ENCODE measurements around the gene ALOXE3. TPM values are rescaled to one million over a fixed set of nuclear protein-coding genes. Genes with fewer than 3 reads are reported as not detected.
"Not testable (repeated sequence)": the region's sequence is repeated elsewhere in the genome, so short reads cannot be mapped to it uniquely, and the experiment has no call there.

Gene ALOXE3
- total RNA-seq, 1 donor from 2014 or later = not detected

DNA sequence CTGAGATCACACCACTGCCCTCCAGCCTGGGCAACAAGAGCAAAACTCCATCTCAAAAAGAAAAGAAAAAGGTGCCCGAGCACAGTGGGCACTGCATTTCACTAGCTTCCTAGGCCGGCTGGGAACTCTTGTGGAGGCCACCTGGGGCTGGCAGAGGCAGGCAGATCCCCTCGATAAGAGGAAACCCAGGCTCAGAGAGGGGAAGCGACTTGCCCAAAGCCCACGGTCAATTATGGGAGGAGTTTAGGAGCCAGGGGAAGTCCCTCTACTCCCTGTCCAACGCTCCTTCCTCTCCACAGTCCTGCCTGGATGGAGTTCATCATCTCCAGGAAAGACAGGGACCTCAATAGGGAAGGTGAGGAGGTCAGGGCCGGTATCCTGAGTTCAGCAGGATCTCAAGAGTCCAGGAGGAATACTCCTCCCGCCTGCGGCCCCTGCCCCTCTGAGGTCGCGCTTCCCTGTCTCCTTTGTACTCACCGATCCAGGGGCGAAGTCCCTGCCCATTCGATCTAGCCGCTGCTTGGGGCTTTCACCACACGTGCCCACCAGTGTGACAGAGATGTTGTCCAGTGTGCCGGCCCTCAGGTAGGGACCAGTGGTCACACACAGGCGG, 841 bp downstream of the ALOXE3 start:
- DNase-seq (ENCODE audit: missing footprints) = no peak
- intact Hi-C loops (cut with DNase I) = no loop called here
- no peak for ATAC-seq

DNA sequence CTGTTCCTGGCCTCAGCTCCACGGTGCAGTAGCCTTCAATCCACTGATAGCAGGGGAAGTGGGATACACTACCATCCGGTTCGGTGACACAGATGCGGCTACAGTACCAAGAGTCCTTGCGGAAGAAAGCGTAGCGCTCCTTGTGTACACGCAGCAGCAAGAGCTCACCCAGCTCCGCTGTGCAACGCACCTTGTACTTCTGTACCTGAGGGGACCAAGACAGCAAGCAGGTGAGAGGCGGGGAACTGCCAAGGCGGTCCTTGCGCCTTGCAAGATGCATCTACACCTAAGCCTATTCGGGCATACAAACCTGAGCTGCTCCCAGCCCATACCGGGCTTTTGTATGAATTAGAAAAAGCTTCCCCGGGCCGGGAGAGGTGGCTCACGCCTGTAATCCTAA, 1.5 kb downstream of the ALOXE3 start:
- intact Hi-C loops (cut with DNase I) = no loop called here
- no peak for ATAC-seq
- DNase-seq (ENCODE audit: missing footprints) = no peak

DNA sequence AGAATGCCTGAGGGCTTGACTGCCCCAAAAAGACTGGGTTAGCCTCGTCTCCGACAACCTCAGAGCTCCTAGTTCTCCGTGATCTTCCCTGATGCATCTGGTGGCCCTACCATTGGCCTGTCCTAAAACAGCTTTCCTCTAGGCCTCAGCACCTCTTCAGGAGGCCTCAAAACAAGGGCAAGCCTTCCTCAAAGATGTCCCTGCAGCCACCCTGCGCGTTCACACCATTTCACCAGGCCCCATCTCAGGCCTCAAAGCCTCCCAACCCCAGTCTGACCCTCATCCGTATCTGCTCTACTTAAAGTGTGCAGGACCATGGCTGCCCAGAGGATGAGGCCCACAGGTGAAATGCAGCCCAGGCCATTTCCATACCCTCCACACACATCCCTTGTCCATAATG, 7.4 kb downstream of the ALOXE3 start:
- intact Hi-C loops (cut with DNase I) = loop anchor here (5.0 kb wide), 1 partner anchor 39 kb away; no protein-coding TSS in a partner anchor
- no peak for ATAC-seq
- no peak for DNase-seq (ENCODE audit: missing footprints)

DNA sequence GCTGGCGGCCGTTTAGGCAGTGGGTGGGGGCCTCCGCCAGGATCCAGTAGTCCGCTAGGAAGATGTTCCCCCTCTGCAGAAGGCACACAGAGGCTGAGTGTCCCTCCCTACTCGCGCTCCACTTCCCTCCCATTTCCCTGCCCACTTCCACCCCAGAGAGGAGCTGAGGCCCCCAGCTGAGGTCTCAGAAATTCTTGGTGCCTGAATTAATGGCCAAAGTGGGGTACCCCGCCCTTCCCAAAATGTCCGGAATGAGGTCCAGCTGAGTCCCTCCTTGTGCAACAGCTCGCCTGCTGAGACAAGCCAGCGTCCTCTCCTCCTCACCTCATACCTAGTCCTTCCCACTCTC, 7.9 kb downstream of the ALOXE3 start:
- DNase-seq (ENCODE audit: missing footprints) (no peak), ATAC-seq (no peak)
- intact Hi-C loops (cut with DNase I) = loop anchor here (5.0 kb wide), 1 partner anchor 38 kb away; no protein-coding TSS in a partner anchor

DNA sequence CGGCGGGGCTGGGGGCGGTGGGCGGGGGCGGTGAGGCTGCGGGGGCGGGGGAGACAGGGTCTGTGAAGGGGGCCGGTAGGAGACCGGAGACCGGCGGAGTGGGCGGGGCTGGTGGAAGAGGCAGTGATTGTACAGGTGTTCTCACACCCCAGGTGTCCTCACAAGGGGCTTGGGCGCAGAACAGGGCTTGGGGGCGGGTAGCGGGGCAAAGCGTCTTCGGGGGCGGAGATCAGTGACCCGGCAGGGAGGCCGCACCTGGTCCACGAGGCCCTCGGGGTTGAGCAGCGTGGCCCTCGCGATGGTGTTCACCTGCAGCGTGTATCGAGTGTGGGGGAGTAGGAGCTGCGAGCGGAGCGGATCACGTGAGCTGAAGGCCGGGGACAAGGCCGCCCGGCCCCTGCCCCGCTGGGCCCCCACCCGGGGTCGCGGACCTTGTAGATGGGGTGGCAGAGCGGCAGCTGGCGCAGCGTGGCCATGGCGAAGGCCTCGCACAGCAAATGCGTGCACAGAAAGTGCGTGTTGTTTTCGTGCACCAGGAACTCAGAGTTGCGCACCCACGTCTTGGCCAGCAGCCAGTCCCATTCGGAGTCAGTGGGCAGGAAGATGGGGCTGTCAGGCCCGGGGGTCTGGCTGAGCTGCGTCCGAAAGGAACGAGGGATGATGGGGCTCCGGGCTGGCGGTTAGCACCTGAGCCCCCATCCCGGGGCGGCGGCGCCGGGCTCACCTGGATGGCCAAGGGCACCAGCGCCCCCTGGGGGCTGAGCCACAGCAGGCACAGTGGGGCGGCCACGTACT, 8.5 kb downstream of the ALOXE3 start:
- ATAC-seq (peak; percentile 56), DNase-seq (ENCODE audit: missing footprints) (peak; percentile 88)
- intact Hi-C loops (cut with DNase I) = loop anchor here (5.0 kb wide), 1 partner anchor 38 kb away; no protein-coding TSS in a partner anchor

DNA sequence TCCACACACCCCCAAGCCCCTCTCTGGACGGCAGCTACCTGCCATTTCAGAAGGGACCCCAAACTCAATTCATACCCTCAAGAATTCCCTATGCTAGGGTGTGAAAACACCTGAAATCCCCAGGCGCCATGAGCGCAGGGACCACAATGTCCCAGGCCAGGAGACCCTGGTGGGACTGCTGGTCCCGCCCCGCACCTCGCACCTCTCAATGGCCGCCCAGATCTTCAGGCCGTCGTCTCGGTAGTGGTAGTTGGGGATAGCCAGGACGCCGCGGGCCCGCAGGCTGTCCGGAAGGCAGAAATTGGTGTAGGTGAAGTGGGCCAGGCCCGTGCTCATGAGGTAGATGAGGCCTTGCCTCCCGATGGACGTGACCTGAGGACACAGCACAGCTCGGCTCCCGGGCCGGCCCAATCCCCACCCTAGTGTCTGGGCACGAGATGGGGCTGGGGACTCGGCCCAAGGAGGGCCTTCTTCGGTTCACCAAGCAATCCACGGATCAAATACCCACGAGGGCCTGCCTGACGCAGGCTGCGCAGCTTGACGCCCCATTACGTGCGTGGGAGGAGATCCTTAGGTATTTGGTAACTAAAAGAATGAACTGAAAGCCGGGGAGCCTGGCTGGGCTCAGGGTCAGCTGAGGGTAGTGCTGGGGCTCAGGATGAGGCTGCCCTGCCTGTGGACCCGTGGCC, 9.2 kb downstream of the ALOXE3 start:
- intact Hi-C loops (cut with DNase I) = no loop called here
- no peak for DNase-seq (ENCODE audit: missing footprints)
- no peak for ATAC-seq

DNA sequence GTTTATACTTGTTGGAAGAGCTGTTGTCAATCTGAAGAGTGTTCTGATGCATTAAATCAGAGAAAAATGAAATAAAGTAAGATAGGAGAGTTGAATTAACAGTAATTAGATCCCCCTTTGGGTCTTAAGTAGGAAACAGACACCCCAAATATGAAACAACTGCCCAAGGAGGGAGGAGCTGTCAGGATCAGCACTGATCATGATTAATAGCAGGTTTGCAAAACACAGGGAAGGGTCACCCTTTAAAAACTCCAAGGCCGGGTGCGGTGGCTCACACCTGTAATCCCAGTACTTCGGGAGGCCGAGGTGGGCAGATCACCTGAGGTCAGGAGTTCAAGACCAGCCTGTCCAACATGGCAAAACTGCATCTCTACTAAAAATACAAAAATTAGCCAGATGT, 11.3 kb downstream of the ALOXE3 start:
- intact Hi-C loops (cut with DNase I) = not testable (repeated sequence)

DNA sequence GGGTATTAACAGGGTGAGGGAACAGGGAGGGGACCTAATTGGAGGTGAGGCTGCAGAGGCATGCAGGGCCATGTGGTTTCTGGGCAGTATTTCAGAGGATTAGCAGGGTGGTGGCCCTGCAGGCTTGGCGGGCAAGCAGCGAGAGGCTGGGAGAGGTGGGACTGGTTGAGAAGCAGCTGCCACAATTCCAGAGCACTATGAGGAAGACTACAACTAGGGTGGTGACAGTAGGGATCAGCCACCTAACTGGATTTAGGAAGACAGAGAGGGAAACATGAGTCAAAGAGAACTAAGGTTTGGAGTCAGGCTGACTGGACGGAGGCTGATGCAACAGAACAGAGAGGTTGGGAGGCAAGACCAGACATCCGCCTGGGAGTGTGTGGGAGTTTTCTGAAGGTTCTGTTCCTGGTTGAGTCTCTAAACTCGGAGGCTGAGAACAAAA, 12.3 kb downstream of the ALOXE3 start:
- ATAC-seq (no peak), DNase-seq (ENCODE audit: missing footprints) (no peak)
- intact Hi-C loops (cut with DNase I) = no loop called here

More for the DNA sequence above, 11.3 kb downstream of the ALOXE3 start:
- DNase-seq (ENCODE audit: missing footprints); ATAC-seq: not testable (repeated sequence)

DNA sequence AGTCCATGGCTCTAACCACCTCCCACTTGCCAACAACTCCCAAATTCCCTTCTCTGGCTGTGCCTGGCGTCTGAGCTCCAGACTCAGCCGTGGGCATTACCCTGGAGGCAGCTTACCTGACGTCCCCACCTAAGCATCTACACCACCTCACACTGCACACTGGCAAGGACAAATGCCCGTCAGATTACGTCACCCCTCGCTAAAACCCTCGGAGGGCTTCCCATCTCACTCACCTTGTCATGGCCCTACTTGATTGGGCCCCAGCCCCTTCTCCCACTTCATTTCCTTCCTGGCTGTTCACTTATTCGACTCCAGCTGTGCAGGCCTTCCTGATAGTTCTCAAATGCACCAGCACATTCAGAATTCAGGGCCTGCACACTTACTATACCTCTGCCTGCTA, 13.4 kb downstream of the ALOXE3 start:
- ATAC-seq (no peak), DNase-seq (ENCODE audit: missing footprints) (no peak)
- intact Hi-C loops (cut with DNase I) = no loop called here

DNA sequence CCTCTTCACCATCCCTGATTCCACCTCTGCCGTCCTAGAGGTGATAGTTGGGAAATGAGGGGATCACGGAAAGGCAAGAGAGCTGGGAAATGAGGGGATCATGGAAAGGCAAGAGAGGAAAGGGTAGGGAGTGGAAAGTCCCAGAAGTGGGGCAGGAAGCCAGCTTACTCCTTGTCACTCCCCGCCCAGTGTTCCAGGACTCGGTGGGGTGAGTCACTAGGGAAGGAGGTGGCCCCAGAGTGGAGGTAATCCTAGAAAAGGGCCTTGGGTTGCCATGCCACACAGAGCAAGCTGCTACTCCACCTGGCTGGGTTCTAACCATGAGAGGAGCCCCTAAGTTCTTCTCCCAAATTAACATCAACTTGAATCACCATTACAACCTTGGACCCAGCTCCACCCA, 14.8 kb downstream of the ALOXE3 start:
- ATAC-seq = no peak
- DNase-seq (ENCODE audit: missing footprints) = no peak
- intact Hi-C loops (cut with DNase I) = no loop called here

DNA sequence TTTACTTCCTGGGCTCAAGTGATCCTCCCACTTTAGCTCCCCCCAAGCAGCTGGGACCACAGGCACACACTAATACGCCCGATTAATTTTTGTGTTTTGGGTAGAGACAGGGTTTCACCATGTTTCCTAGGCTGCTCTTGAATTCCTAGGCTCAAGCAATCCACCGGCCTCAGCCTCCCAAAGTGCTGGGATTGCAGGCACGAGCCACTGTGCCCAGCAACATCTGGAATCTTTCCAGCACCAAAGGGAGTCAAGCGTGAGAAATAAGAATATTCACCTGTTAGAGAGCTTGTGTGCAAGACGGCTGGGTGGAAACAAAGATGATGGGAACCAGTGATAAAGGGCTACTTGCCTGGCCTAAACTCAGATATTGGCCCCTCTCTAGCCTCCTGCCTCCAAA, 16.6 kb downstream of the ALOXE3 start:
- DNase-seq (ENCODE audit: missing footprints) (no peak), ATAC-seq (no peak)
- intact Hi-C loops (cut with DNase I) = no loop called here

DNA sequence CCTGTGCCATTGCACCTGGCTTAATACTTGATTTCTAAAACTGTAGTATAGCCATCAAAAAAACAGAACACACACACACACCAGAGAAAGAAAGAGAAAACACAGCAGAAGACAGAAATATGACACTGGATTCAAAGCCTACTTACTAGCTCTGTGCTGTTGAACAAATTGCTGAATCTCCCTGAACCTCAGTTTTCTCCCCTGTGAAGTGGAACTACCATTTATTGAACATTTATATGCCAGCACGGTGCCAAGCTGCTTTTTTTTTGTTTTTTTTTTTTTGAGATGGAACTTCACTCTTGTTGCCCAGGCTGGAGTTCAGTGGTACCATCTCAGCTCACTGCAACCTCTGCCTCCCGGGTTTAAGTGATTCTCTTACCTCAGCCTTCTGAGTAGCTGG, 17.6 kb downstream of the ALOXE3 start:
- intact Hi-C loops (cut with DNase I) = no loop called here
- ATAC-seq = no peak
- DNase-seq (ENCODE audit: missing footprints) = no peak

DNA sequence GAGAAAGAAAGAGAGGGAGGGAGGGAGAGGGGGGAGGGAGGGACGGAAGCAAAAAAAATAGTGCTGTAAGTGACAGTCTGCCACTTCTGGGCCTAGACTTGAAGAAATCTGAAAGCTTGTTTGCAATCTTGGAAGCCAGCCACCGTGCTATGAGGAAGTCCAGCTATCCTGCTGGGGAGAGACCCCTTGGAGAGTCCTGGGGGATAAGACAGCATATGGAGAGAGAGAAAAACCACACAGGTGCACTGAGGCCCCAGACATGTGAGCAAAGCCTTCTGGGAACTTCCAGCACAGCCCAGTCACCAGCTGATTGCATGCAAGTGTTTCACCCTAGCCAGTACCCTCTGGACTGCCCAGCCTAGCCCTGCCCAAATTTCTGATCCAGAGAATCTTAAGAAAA, 18.2 kb downstream of the ALOXE3 start:
- ATAC-seq = no peak
- intact Hi-C loops (cut with DNase I) = no loop called here
- no peak for DNase-seq (ENCODE audit: missing footprints)

DNA sequence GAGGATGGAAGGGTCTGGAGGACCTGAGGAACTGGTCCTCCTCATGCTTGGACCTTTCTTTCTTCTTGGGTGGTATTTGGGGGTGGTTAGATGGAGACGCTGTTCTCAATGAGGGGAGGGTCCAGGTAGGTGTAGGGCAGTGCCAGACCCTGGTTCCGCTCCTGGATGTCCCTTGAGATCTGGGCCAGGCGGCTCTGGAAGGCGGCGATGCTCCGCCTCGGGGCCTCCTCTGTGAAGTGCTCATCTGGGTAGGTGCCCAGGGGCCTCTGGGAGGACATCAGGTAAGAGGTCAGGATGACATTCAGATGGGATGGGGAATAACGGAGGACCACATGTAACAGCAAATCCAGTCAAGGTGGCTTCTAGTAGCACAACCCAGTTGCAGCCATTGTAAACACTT, 21.8 kb downstream of the ALOXE3 start:
- intact Hi-C loops (cut with DNase I) = no loop called here
- ATAC-seq (no peak), DNase-seq (ENCODE audit: missing footprints) (no peak)

DNA sequence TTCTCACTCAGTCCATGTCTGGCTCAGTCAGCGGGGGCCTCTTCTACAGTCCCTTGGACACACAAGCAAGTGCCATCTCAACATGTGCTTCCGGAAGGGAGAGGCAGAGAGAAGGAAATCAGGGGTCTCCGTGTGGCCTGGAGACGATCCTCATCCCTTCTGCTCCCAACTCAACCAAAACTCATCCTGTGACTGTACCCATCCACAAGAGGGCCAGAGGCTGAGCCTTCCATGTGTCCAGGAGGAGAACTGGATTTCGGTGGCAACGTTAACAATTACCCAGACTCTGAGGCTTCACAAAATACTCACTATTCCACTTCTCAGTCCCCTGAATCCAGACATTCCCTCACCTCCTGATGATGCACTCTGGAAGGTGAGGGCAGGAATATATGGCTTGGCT, 23.0 kb downstream of the ALOXE3 start:
- ATAC-seq (no peak), DNase-seq (ENCODE audit: missing footprints) (no peak)
- intact Hi-C loops (cut with DNase I) = no loop called here

DNA sequence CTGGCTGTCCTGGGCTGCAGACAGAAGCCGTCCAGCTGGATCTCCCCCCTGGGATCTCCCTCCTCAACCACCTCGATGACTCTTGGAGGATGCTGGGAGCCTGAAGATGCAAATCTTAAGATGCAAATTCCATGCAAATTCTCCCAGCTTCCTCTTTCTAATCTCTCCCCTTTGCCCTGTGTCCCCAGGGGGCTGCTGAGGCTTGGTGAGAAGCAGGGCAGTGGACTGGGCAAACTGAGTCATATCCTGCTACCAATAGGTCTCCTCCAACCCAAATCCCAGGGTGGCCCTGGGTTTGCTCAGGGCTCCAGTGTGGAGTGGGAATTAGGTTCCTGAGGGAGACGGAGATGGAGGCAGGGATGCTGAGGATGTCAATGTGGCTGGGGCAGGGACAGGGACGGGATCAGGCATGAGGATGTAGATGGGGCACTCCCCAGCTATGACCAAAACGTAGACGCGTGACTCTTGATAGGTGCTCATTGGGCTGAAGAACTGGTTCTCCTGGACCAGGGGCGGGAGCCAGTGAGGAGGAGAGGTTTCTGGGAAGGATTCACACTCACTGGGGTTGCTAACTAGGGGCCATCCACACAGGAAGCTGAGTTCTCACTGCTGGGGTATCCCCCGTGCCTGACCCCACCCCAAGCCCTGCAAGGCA, 27.2 kb downstream of the ALOXE3 start:
- intact Hi-C loops (cut with DNase I) = loop anchor here (5.0 kb wide), 1 partner anchor 211 kb away; no protein-coding TSS in a partner anchor
- ATAC-seq (no peak), DNase-seq (ENCODE audit: missing footprints) (no peak)

DNA sequence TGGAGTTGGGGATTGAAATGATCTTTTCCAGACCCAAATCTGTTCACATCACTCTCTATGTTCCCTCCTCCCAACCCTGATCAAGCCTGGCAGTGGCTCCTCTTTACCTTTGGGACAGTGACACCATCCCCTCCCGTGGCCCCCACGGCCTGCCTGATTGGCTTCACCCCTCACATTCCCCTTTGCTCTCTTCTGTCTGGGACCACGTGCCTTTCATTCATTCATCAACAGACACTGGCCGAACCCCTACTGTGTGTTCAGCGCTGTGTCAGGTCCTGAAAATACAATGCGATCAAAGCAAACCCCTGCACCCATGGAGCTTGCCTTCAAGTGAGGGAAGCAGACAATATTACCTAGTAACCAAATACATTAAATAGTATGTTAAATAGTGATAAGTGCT, 28.6 kb downstream of the ALOXE3 start:
- no peak for DNase-seq (ENCODE audit: missing footprints)
- intact Hi-C loops (cut with DNase I) = loop anchor here (5.0 kb wide), 1 partner anchor 213 kb away; no protein-coding TSS in a partner anchor

DNA sequence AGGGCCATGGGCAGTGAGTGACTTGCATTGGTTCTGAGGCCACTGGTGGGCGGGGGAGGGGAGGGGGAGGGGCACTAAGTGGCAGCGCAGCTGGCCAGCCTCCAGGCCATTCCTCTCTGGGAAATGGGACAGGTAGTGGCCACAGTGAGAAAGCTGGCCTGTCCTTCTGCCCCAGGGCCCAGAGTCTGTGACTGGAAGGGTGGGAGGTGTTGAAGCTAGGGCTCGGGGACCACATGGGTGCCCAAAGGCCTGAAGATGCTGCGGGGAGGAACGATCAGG, 30.4 kb downstream of the ALOXE3 start:
- intact Hi-C loops (cut with DNase I) = no loop called here
- no peak for DNase-seq (ENCODE audit: missing footprints)

More for the DNA sequence above, 28.6 kb downstream of the ALOXE3 start:
- ATAC-seq = no peak

More for the DNA sequence above, 30.4 kb downstream of the ALOXE3 start:
- no peak for ATAC-seq

All from Right ventricle myocardium inferior (tissue), 1 donor.